Neural cell (in vitro differentiated cells): ENCODE data around the gene ATG7.

Experiments
- CTCF ChIP-seq: fragments of 450-650 bp; IDR thresholded peaks from 2 replicates; pipeline ENCODE4 v1.5.1; 2014; ENCODE audit warnings: antibody characterized with exemption, mild to moderate bottlenecking, moderate library complexity; ENCODE audit not compliant: poor library complexity, severe bottlenecking
- EP300 ChIP-seq: fragments of 450-650 bp; conservative IDR thresholded peaks from 2 replicates; pipeline ENCODE4 v1.6.1; 2014; ENCODE audit warnings: antibody characterized with exemption, mild to moderate bottlenecking, moderate library complexity; ENCODE audit not compliant: poor library complexity, severe bottlenecking

- no peak for TF ChIP-seq EP300
- no peak for TF ChIP-seq CTCF
Measured at GRCh38 chr3:11558411-11558903, 286.3 kb downstream of the ATG7 start.
